Activated T-cell treated with anti-CD3 and anti-CD28 coated beads, Interleukin-2, amount 50 U/mL, for 4 hours (primary cell): ENCODE results near the gene PSMA1. TPM values are rescaled to one million over a fixed set of nuclear protein-coding genes. Genes with fewer than 3 reads are reported as not detected.

ENCODE experiments used
- total RNA-seq, 3 donors: library from RNA; stranded (reverse); gene quantifications; one replicate each; pipeline ENCODE4 v1.2.1, GENCODE V29; 2021

Gene PSMA1
- total RNA-seq, 3 donors from 2014 or later, result 371 to 419 (median 397) TPM

Other genes starting within 250 kb of the PSMA1 start
- 10 to 100 TPM; 49.2 to 56.9 (median 53.8) TPM for gene RRAS2, start 161.2 kb downstream of the PSMA1 start, total RNA-seq
- gene COPB1, start 20.6 kb downstream of the PSMA1 start, total RNA-seq, result 100 to 1,000 TPM; 102 to 123 (median 104) TPM
- 10 to 100 TPM; 13.0 to 17.8 (median 17.0) TPM for gene PDE3B, start 123.4 kb upstream of the PSMA1 start, total RNA-seq